GM12878 (cell line): ENCODE measurements around the gene MITF. TPM values are rescaled to one million over a fixed set of nuclear protein-coding genes. Genes with fewer than 3 reads are reported as not detected.

Experiments
- ATAC-seq: fragments of 200-7000 bp; cut with Tn5 transposase; 3 replicates; pipeline ENCODE4 v1.9.1; 2020; ENCODE audit warnings: mild to moderate bottlenecking, moderate library complexity
- BruUV-seq: library from RNA; stranded (reverse); fragments of 400-500 nt; replicated peaks from 2 replicates; lab custom pipeline; 2021; lab: Mats Ljungman, UMichigan
- CTCF ChIA-PET: fragments of 300-600 bp; sonication (Branson Sonifier 250); formaldehyde crosslinking; extraction: SDS; loops from one replicate; lab custom pipeline; 2021; ENCODE audit warnings: inconsistent platforms; lab: Yijun Ruan, JAX
- POLR2A ChIA-PET: fragments of 350-600 bp; formaldehyde crosslinking; extraction: SDS; loops from one replicate; lab custom pipeline; 2021; ENCODE audit warnings: inconsistent platforms; lab: Charles Lee
- RAD21 ChIA-PET: fragments of 300-600 bp; sonication (Branson Sonifier 250); formaldehyde crosslinking; loops from one replicate; lab custom pipeline; 2023; ENCODE audit warnings: antibody characterized with exemption; ENCODE audit not compliant: unreplicated experiment; lab: Charles Lee
- SMC1A ChIA-PET: fragments of 300-600 bp; sonication (Branson Sonifier 250); formaldehyde crosslinking; loops from one replicate; lab custom pipeline; 2023; ENCODE audit not compliant: unreplicated experiment, uncharacterized antibody; lab: Charles Lee
- DNase-seq: peaks from one replicate; pipeline ENCODE4 v3.0.0-alpha.2; 2011; ENCODE audit warnings: low read depth, low spot score
- FAIRE-seq: peaks from 3 replicates; lab custom pipeline; 2011; peaks lifted over from hg19 to GRCh38; lab: Jason Lieb, UNC
- H2AFZ ChIP-seq: 2 replicates; pipeline ENCODE4 v1.6.0; 2011; ENCODE audit warnings: low read depth, low read length, control low read depth; ENCODE audit not compliant: control insufficient read depth
- H3K27ac ChIP-seq: 2 replicates; pipeline ENCODE4 v1.5.1; 2011; ENCODE audit warnings: control low read depth; ENCODE audit not compliant: control insufficient read depth, insufficient read depth
- H3K27me3 ChIP-seq, 2 experiments: replicated peaks in 1 of 2; 2 replicates each; pipeline versions ENCODE4 v1.6.0 to v1.6.1; 2011; ENCODE audit warnings: low read length in 1 of 2; ENCODE audit not compliant: control insufficient read depth in 2 of 2, insufficient read depth in 2 of 2
- H3K36me3 ChIP-seq, 2 experiments: 2 replicates each; pipeline ENCODE4 v1.5.1; 2011; ENCODE audit warnings: low read length in 1 of 2; ENCODE audit not compliant: control insufficient read depth in 2 of 2, insufficient read depth in 2 of 2
- H3K4me1 ChIP-seq: 2 replicates; pipeline ENCODE4 v1.6.1; 2011; ENCODE audit warnings: mild to moderate bottlenecking, low read length, moderate library complexity, mixed read lengths; ENCODE audit not compliant: control insufficient read depth, insufficient read depth
- H3K4me2 ChIP-seq: 2 replicates; pipeline ENCODE4 v1.6.0; 2011; ENCODE audit warnings: control low read depth; ENCODE audit not compliant: control insufficient read depth, insufficient read depth
- H3K4me3 ChIP-seq: fragments of 200-600 bp; sonication (generic); 2 replicates; pipeline ENCODE4 v1.5.1; 2016
- H3K79me2 ChIP-seq: 2 replicates; pipeline ENCODE4 v1.6.0; 2011; ENCODE audit warnings: low read length; ENCODE audit not compliant: control insufficient read depth, insufficient read depth
- H3K9ac ChIP-seq: 2 replicates; pipeline ENCODE4 v1.8.0; 2011; ENCODE audit warnings: low read length, control low read depth, mixed read lengths; ENCODE audit not compliant: control insufficient read depth, insufficient read depth
- H3K9me3 ChIP-seq: replicated peaks from 3 replicates; pipeline ENCODE4 v1.5.1; 2011; ENCODE audit warnings: mild to moderate bottlenecking, low read length; ENCODE audit not compliant: control insufficient read depth, insufficient read depth
- H4K20me1 ChIP-seq: 2 replicates; pipeline ENCODE4 v1.6.0; 2011; ENCODE audit not compliant: control insufficient read depth, insufficient read depth
- FOXM1 ChIP-seq: IDR thresholded peaks from 2 replicates; pipeline ENCODE4 v1.6.1; 2012; ENCODE audit warnings: low read depth, mild to moderate bottlenecking, inconsistent platforms, low read length, moderate library complexity
- JUNB ChIP-seq: IDR thresholded peaks from 2 replicates; pipeline ENCODE4 v1.6.1; 2016; ENCODE audit warnings: antibody characterized with exemption, mild to moderate bottlenecking
- POLR2A ChIP-seq: IDR thresholded peaks from 2 replicates; pipeline ENCODE4 v1.6.1; 2011; ENCODE audit warnings: low read depth, mild to moderate bottlenecking, low read length
- RELB ChIP-seq: fragments of 450-650 bp; IDR thresholded peaks from 2 replicates; pipeline ENCODE4 v1.6.1; 2017; ENCODE audit warnings: low read depth, mild to moderate bottlenecking, moderate library complexity
- SREBF1 ChIP-seq: IDR thresholded peaks from 2 replicates; pipeline ENCODE4 v1.6.1; 2012; ENCODE audit warnings: mild to moderate bottlenecking, low read length
- STAT1 ChIP-seq: fragments of 450-650 bp; conservative IDR thresholded peaks from 2 replicates; pipeline ENCODE4 v1.6.1; 2014; ENCODE audit warnings: antibody characterized with exemption, mild to moderate bottlenecking
- TAF1 ChIP-seq: IDR thresholded peaks from 2 replicates; pipeline ENCODE4 v1.6.1; 2011; ENCODE audit warnings: mild to moderate bottlenecking, low read depth, low read length, borderline replicate concordance
- ZBTB11 ChIP-seq: fragments of 450-650 bp; formaldehyde crosslinking; IDR thresholded peaks from 2 replicates; pipeline ENCODE4 v1.5.0; 2022; ENCODE audit warnings: mild to moderate bottlenecking, missing genetic modification characterization
- ZZZ3 ChIP-seq: IDR thresholded peaks from 2 replicates; pipeline ENCODE4 v1.6.1; 2011; ENCODE audit warnings: low read depth; ENCODE audit not compliant: control insufficient read depth, insufficient read length
- WGBS: methylation state at CpG from one replicate; pipeline ENCODE4 v1.1.6; 2016; ENCODE audit warnings: low lambda C conversion rate; ENCODE audit not compliant: insufficient replicate concordance, insufficient coverage; ENCODE audit errors: missing lambda C conversion rate; 5-methylcytosine and 5-hydroxymethylcytosine counted together
- in situ Hi-C: fragments of 300-500 bp; cut with MboI; formaldehyde crosslinking; loops from 9 replicates; pipeline ENCODE4 v1.14.3; 2018; ENCODE audit warnings: mixed read lengths
- intact Hi-C: fragments of 100-400 bp; cut with micrococcal nuclease; formaldehyde crosslinking; loops from one replicate; pipeline ENCODE4 v1.14.2; 2022; ENCODE audit not compliant: unreplicated experiment
- polyA plus RNA-seq, 11 experiments: library from polyadenylated mRNA; depleted of rRNA in 4 of 11; unstranded in 6 of 11; stranded (reverse) in 5 of 11; fragments of >200 nt; fragmentation: Nextera tagmentation in 4 of 11; fragmentation: Illumina TruSeq in 1 of 11; extraction: Ambion mirVana in 4 of 11; extraction: Trizol in 1 of 11; gene quantifications; 1 replicate in 1 of 11; 2 replicates in 10 of 11; pipeline versions ENCODE4 v1.2.1 to v1.2.3, GENCODE V29; 2011 to 2016; ENCODE audit warnings: inconsistent platforms in 2 of 11, missing spikeins in 2 of 11, low read depth in 1 of 11
- total RNA-seq, 4 experiments: library from RNA; depleted of rRNA in 3 of 4; stranded (reverse); fragments of >200 nt in 3 of 4; fragmentation: Illumina TruSeq in 1 of 4; extraction: Trizol in 1 of 4; gene quantifications; 2 replicates each; pipeline versions ENCODE4 v1.2.1 to v1.2.3, GENCODE V29; 2013 to 2021
- TF ChIP-seq, protein P1 (sequence below), 3 experiments: IDR thresholded peaks in 2 of 3; conservative IDR thresholded peaks in 1 of 3; 2 replicates each; pipeline ENCODE4 v1.5.1; 2011; ENCODE audit warnings: low read depth in 3 of 3, low read length in 3 of 3, mild to moderate bottlenecking in 3 of 3, control low read depth in 2 of 3, moderate library complexity in 2 of 3, inconsistent platforms in 1 of 3, mixed read lengths in 1 of 3; ENCODE audit not compliant: control insufficient read depth in 2 of 3, insufficient read depth in 1 of 3; ENCODE audit errors: extremely low read depth in 1 of 3

Gene MITF
- total and polyA plus RNA-seq, 10 of the 15 experiments (the other 5 are each of a cell fraction or from before 2014, with no cell fraction given): under 0.01 to 0.90 (median 0.06) TPM; not detected in 3

DNA sequence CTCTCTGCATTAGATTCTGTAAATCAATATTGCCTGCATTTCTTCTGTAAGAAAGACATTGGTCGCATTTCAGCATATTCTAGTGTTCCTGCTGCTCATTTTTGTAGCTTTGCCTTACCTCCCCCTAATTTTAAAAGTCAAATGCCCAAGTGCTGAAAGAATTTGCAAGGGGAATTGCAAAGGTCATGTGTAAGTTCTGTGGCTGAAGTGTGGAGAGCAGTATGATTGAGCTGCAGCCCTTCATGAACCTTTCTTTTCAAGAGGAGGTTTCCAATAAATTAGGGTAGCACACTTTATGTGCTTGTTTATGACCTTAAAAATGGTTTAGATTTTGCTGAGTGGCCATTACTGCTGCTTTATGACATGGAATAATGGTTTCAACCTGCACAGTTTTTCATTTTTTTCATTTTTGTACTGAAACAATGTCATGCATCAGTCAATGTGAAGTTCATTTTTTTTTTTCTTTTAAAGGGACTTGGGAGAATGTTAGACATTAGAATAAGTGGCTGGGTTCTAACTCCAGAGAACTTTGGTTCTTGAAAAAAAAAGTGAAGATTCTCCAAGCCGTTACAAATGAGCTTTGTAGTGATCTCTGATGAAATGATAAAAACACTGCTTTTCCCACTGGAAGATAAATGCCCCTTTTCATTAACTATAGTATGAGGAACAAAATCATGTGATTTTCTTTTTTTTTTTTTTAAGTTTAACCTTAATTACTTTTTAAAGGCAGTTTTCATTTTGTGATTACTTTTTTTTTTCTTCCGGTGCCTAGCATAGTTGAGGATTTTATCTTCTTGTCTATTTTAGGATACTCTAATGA lies 99.6 kb downstream of the MITF start:
- DNase-seq (no peak), FAIRE-seq (no peak), ATAC-seq (no peak)
- Histone ChIP-seq H3K9ac (no peak overlapping the region), H3K79me2 (no peaks in the 10 kb centered on the region), H3K4me1 (no peaks in the 10 kb centered on the region), H3K4me3 (no peak overlapping the region)
- ChIA-PET SMC1A (interaction anchor here (0.6 to 0.7 kb wide), 2 partner anchors 123 to 143 kb away, joined by 3 read pairs; no protein-coding TSS in a partner anchor), POLR2A (no interaction called here)
- BruUV-seq: no TSS peak
- no peak for TF ChIP-seq FOXM1
- no peak for TF ChIP-seq STAT1
- TF ChIP-seq, all 136 proteins: peak for 0
- Histone ChIP-seq H3K27ac (no peak overlapping the region), H3K27me3 (no peaks in the 10 kb centered on the region), H3K9me3 (no peaks in the 10 kb centered on the region), H3K4me2 (no peak overlapping the region), H2AFZ (no peak overlapping the region), H3K36me3 (no peaks in the 10 kb centered on the region), H4K20me1 (no peaks in the 10 kb centered on the region)
- 32% methylated on average over 3 of the region's 3 CpGs for whole genome bisulfite sequencing
- in situ Hi-C loops (no loop called here), intact Hi-C loops (no loop called here)
- CTCF ChIA-PET: no interaction called here
- RAD21 ChIA-PET: no interaction called here

- ATAC-seq: no peak
- H4K20me1 ChIP-seq: no peaks in the 10 kb centered on the region
- no peak for DNase-seq
- FAIRE-seq: no peak
- no peak overlapping the region for H2AFZ ChIP-seq
- no peaks in the 10 kb centered on the region for H3K36me3 ChIP-seq
- no TSS peak for BruUV-seq
- ChIA-PET RAD21 (no interaction called here), SMC1A (no interaction called here), POLR2A (no interaction called here), CTCF (no interaction called here)
- 25% methylated on average over 5 of the region's 5 CpGs for WGBS
- no peaks in the 10 kb centered on the region for H3K27me3 ChIP-seq
- H3K4me1 ChIP-seq: no peaks in the 10 kb centered on the region
- intact Hi-C loops: no loop called here
- H3K9me3 ChIP-seq: no peaks in the 10 kb centered on the region
- H3K27ac ChIP-seq: no peak overlapping the region
- H3K9ac ChIP-seq: no peak overlapping the region
- no peaks in the 10 kb centered on the region for H3K79me2 ChIP-seq
- no peak overlapping the region for H3K4me2 ChIP-seq
- no peak overlapping the region for H3K4me3 ChIP-seq
- in situ Hi-C loops: no loop called here
- TF ChIP-seq SREBF1: no peak
- TF ChIP-seq JUNB: no peak
- TF ChIP-seq POLR2A: no peak
- TF ChIP-seq ZZZ3: no peak
- TF ChIP-seq RELB: no peak
- TF ChIP-seq, protein P1, sequence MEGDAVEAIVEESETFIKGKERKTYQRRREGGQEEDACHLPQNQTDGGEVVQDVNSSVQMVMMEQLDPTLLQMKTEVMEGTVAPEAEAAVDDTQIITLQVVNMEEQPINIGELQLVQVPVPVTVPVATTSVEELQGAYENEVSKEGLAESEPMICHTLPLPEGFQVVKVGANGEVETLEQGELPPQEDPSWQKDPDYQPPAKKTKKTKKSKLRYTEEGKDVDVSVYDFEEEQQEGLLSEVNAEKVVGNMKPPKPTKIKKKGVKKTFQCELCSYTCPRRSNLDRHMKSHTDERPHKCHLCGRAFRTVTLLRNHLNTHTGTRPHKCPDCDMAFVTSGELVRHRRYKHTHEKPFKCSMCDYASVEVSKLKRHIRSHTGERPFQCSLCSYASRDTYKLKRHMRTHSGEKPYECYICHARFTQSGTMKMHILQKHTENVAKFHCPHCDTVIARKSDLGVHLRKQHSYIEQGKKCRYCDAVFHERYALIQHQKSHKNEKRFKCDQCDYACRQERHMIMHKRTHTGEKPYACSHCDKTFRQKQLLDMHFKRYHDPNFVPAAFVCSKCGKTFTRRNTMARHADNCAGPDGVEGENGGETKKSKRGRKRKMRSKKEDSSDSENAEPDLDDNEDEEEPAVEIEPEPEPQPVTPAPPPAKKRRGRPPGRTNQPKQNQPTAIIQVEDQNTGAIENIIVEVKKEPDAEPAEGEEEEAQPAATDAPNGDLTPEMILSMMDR (IDR thresholded peaks at IDR 0.05 in 2 of 3, conservative IDR thresholded peaks at IDR 0.05 in 1 of 3; ENCODE audit: control insufficient read depth in 2 of 3, extremely low read depth in 1 of 3, insufficient read depth in 1 of 3, low read depth in 3 of 3, low read length in 3 of 3): no peak
- no peak for TF ChIP-seq ZBTB11
- TF ChIP-seq TAF1: no peak
Observed at GRCh38 chr3:69842351-69842750, 103.1 kb downstream of the MITF start.
